Endothelial cell of umbilical vein (primary cell): ENCODE results near the gene NCEH1. TPM values are rescaled to one million over a fixed set of nuclear protein-coding genes. Genes with fewer than 3 reads are reported as not detected.

Source experiments
- polyA plus RNA-seq, 4 experiments: library from polyadenylated mRNA; depleted of rRNA in 3 of 4; stranded (reverse) in 3 of 4; unstranded in 1 of 4; fragments of >200 nt; gene quantifications; 2 replicates each; pipeline versions ENCODE4 v1.2.1 to v1.2.3, GENCODE V29; 2011 to 2012; ENCODE audit warnings: missing spikeins in 1 of 4
- small RNA-seq: library from RNA; depleted of rRNA; stranded (forward); fragments of <200 nt; gene quantifications from one replicate; pipeline ENCODE3, GENCODE V24; 2012; ENCODE audit warnings: low replicate concordance, low read depth; ENCODE audit not compliant: insufficient read depth, insufficient read length
- total RNA-seq: library from RNA; stranded (reverse); gene quantifications from 2 replicates; pipeline ENCODE4 v1.2.3, GENCODE V29; 2021

Gene NCEH1
- total and polyA plus RNA-seq, 2 donors (not counting 3 experiments of a cell fraction or from before 2014, with no cell fraction given), result 10.0 to 20.3 TPM

Small RNA genes lying within 50 kb of the gene (small RNA-seq; reads per million reads assigned to genes)
- gene RNU6-547P, result not detected

Other genes starting within 250 kb of the NCEH1 start
- 18.5 and 31.2 TPM in 2 replicates for gene TNFSF10, start 187.6 kb downstream of the NCEH1 start, total RNA-seq
- 35.6 and 55.0 TPM in 2 replicates for gene TNFSF10, start 187.6 kb downstream of the NCEH1 start, polyA plus RNA-seq
- 44.7 and 47.5 TPM in 2 replicates for gene ECT2, start 39.7 kb upstream of the NCEH1 start, total RNA-seq
- gene ECT2, start 39.7 kb upstream of the NCEH1 start, polyA plus RNA-seq, result 7.2 and 10.3 TPM in 2 replicates